GM23338 (cell line): ENCODE data around the gene TMEM218. TPM values are rescaled to one million over a fixed set of nuclear protein-coding genes. Genes with fewer than 3 reads are reported as not detected.
A peak's percentile ranks its signal among the peaks of the same experiment; 100 is the strongest.

ENCODE experiments used
- ATAC-seq: fragments of 200-7000 bp; cut with Tn5 transposase; 3 replicates; pipeline ENCODE4 v1.9.1; 2020
- DNase-seq: peaks from one replicate; pipeline ENCODE4 v3.0.0-alpha.2; 2015; ENCODE audit warnings: low spot score
- H2AFZ ChIP-seq: fragments of 200-600 bp; sonication (generic); 2 replicates; pipeline ENCODE4 v1.8.0; 2016; ENCODE audit warnings: antibody characterized with exemption, mild to moderate bottlenecking, moderate library complexity
- H3F3A ChIP-seq: fragments of 200-600 bp; sonication (generic); replicated peaks from 2 replicates; pipeline ENCODE4 v1.8.0; 2017; ENCODE audit warnings: antibody characterized with exemption, mixed run types, low read depth
- H3K27ac ChIP-seq: fragments of 200-600 bp; sonication (generic); 2 replicates; pipeline ENCODE4 v1.6.1; 2016; ENCODE audit warnings: low read depth
- H3K27me3 ChIP-seq: fragments of 200-600 bp; sonication (generic); 2 replicates; pipeline ENCODE4 v1.8.0; 2016; ENCODE audit warnings: mild to moderate bottlenecking, mixed run types, moderate library complexity; ENCODE audit not compliant: insufficient read depth
- H3K36me3 ChIP-seq: fragments of 200-600 bp; sonication (generic); 2 replicates; pipeline ENCODE4 v1.8.0; 2016; ENCODE audit warnings: mild to moderate bottlenecking; ENCODE audit not compliant: insufficient read depth
- H3K4me1 ChIP-seq: fragments of 200-600 bp; sonication (generic); 2 replicates; pipeline ENCODE4 v1.8.0; 2016; ENCODE audit warnings: mild to moderate bottlenecking, moderate library complexity; ENCODE audit not compliant: insufficient read depth
- H3K4me2 ChIP-seq: fragments of 200-600 bp; sonication (generic); 2 replicates; pipeline ENCODE4 v1.7.1; 2017; ENCODE audit warnings: mixed run types
- H3K4me3 ChIP-seq: fragments of 200-600 bp; sonication (generic); 2 replicates; pipeline ENCODE4 v1.6.1; 2016; ENCODE audit warnings: mixed run types
- H3K79me2 ChIP-seq: fragments of 200-600 bp; sonication (generic); replicated peaks from 2 replicates; pipeline ENCODE4 v1.8.0; 2017; ENCODE audit warnings: mild to moderate bottlenecking; ENCODE audit not compliant: insufficient read depth
- H3K9me2 ChIP-seq: fragments of 200-600 bp; sonication (generic); 2 replicates; pipeline ENCODE4 v1.8.0; 2017; ENCODE audit not compliant: insufficient read depth
- H4K20me1 ChIP-seq: fragments of 200-600 bp; sonication (generic); replicated peaks from 2 replicates; pipeline ENCODE4 v1.8.0; 2017; ENCODE audit warnings: mild to moderate bottlenecking; ENCODE audit not compliant: insufficient read depth
- H3K27ac Mint-ChIP-seq: 2 replicates; pipeline ENCODE4 v1.8.0; 2020; ENCODE audit warnings: inconsistent platforms, mild to moderate bottlenecking, moderate library complexity, mixed read lengths
- H3K27me3 Mint-ChIP-seq: 3 replicates; pipeline ENCODE4 v1.8.0; 2022; ENCODE audit warnings: low read depth, mild to moderate bottlenecking, moderate library complexity, mixed read lengths, inconsistent platforms; ENCODE audit not compliant: insufficient read depth, poor library complexity
- H3K36me3 Mint-ChIP-seq: 3 replicates; pipeline ENCODE4 v1.8.0; 2021; ENCODE audit warnings: low read depth, mild to moderate bottlenecking, inconsistent platforms, moderate library complexity, mixed read lengths
- H3K4me1 Mint-ChIP-seq: 3 replicates; pipeline ENCODE4 v1.8.0; 2020; ENCODE audit warnings: mild to moderate bottlenecking, inconsistent platforms, mixed read lengths
- H3K4me3 Mint-ChIP-seq: 3 replicates; pipeline ENCODE4 v1.8.0; 2021; ENCODE audit warnings: moderate library complexity, mild to moderate bottlenecking, inconsistent platforms, mixed read lengths
- H3K9me3 Mint-ChIP-seq: 3 replicates; pipeline ENCODE4 v1.8.0; 2020; ENCODE audit warnings: moderate library complexity, mild to moderate bottlenecking, inconsistent platforms, mixed read lengths
- CREB1 ChIP-seq: fragments of 250-450 bp; sonication (Bioruptor Pico); IDR thresholded peaks from 2 replicates; pipeline ENCODE4 v1.5.0; 2020; ENCODE audit warnings: low read depth, mild to moderate bottlenecking, moderate library complexity
- EZH2 ChIP-seq: fragments of 200-600 bp; sonication (generic); IDR thresholded peaks from one replicate; pipeline ENCODE4 v1.8.0; 2017; ENCODE audit warnings: antibody characterized with exemption, mild to moderate bottlenecking, low read depth; ENCODE audit not compliant: unreplicated experiment
- EZH2phosphoT487 ChIP-seq: fragments of 200-600 bp; sonication (generic); IDR thresholded peaks from one replicate; pipeline ENCODE4 v1.8.1; 2018; ENCODE audit warnings: antibody characterized with exemption; ENCODE audit not compliant: unreplicated experiment
- JUNB ChIP-seq: IDR thresholded peaks from one replicate; pipeline ENCODE4 v1.6.1; 2016; ENCODE audit warnings: antibody characterized with exemption; ENCODE audit not compliant: unreplicated experiment
- NANOG ChIP-seq: IDR thresholded peaks from 2 replicates; pipeline ENCODE4 v1.6.1; 2016; ENCODE audit warnings: antibody characterized with exemption, borderline replicate concordance
- POLR2AphosphoS5 ChIP-seq: IDR thresholded peaks from 2 replicates; pipeline ENCODE4 v1.6.1; 2016; ENCODE audit warnings: antibody characterized with exemption, low read depth
- REST ChIP-seq: IDR thresholded peaks from one replicate; pipeline ENCODE4 v1.6.1; 2018; ENCODE audit warnings: antibody characterized with exemption; ENCODE audit not compliant: unreplicated experiment
- STAT1 ChIP-seq: IDR thresholded peaks from one replicate; pipeline ENCODE4 v1.6.1; 2016; ENCODE audit warnings: antibody characterized with exemption; ENCODE audit not compliant: unreplicated experiment
- ZNF114 ChIP-seq: fragments of 250-450 bp; sonication (Bioruptor Pico); IDR thresholded peaks from 2 replicates; pipeline ENCODE4 v1.5.0; 2020; ENCODE audit warnings: mild to moderate bottlenecking, moderate library complexity
- ZNF331 ChIP-seq: fragments of 250-450 bp; sonication (Bioruptor Pico); IDR thresholded peaks from 2 replicates; pipeline ENCODE4 v1.5.0; 2020; ENCODE audit warnings: low read depth, mild to moderate bottlenecking, moderate library complexity
- ZNF462 ChIP-seq: fragments of 250-450 bp; sonication (Bioruptor Pico); IDR thresholded peaks from 2 replicates; pipeline ENCODE4 v1.5.0; 2020; ENCODE audit warnings: mild to moderate bottlenecking, moderate library complexity
- polyA plus RNA-seq: library from polyadenylated mRNA; unstranded; fragments of >200 nt; fragmentation: Nextera tagmentation; extraction: Ambion mirVana; gene quantifications from 2 replicates; pipeline ENCODE4 v1.2.1, GENCODE V29; 2016
- total RNA-seq: library from RNA; depleted of rRNA; stranded (reverse); fragments of >200 nt; shearing (Covaris generic); gene quantifications from 2 replicates; pipeline ENCODE4 v1.2.3, GENCODE V29; 2014
- TF ChIP-seq, protein P1 (sequence below): IDR thresholded peaks from 2 replicates; pipeline ENCODE4 v1.6.1; 2016; ENCODE audit warnings: antibody characterized with exemption
- TF ChIP-seq, protein P2 (sequence below), 2 experiments: fragments of 200-600 bp in 1 of 2; sonication (generic) in 1 of 2; conservative IDR thresholded peaks; 2 replicates each; pipeline versions ENCODE4 v1.5.1 to v1.6.1; 2016 to 2017; ENCODE audit warnings: antibody characterized with exemption in 2 of 2, low read depth in 2 of 2, mild to moderate bottlenecking in 2 of 2, moderate library complexity in 1 of 2

The TMEM218 gene
- total and polyA plus RNA-seq, 2 experiments from 2014 or later: 23.7 to 24.2 TPM

GRCh38 chr11:125140233-125140632, 28.8 kb upstream of the TMEM218 start:
- Mint-ChIP-seq H3K4me3 (peak overlapping the region; percentile 8; the same call in 1 of the 3 replicates), H3K9me3 (no peaks in the 10 kb centered on the region), H3K36me3 (no peaks in the 10 kb centered on the region), H3K27me3 (peaks cover 58% of the 10 kb centered on the region), H3K27ac (no peak overlapping the region), H3K4me1 (peaks cover 56% of the 10 kb centered on the region)
- Histone ChIP-seq H3K79me2 (no peaks in the 10 kb centered on the region), H3K27ac (no peak overlapping the region), H3K9me2 (no peaks in the 10 kb centered on the region), H2AFZ (peak overlapping the region; percentile 47; the same call in 1 of the 2 replicates), H3K36me3 (no peaks in the 10 kb centered on the region; the same call in 1 of the 2 replicates), H3K4me2 (peak overlapping the region; percentile 65), H3K27me3 (peaks cover 70% of the 10 kb centered on the region), H4K20me1 (no peaks in the 10 kb centered on the region), H3K4me3 (peak overlapping the region; percentile 30; the same call in 1 of the 2 replicates), H3K4me1 (peaks cover 32% of the 10 kb centered on the region), H3F3A (no peaks in the 10 kb centered on the region)
- no peak for ATAC-seq
- no peak for TF ChIP-seq STAT1
- TF ChIP-seq EZH2: no peak
- no peak for TF ChIP-seq ZNF462 (CRISPR knock-in tag)
- no peak for TF ChIP-seq EZH2phosphoT487
- TF ChIP-seq REST: no peak
- TF ChIP-seq, protein P1, sequence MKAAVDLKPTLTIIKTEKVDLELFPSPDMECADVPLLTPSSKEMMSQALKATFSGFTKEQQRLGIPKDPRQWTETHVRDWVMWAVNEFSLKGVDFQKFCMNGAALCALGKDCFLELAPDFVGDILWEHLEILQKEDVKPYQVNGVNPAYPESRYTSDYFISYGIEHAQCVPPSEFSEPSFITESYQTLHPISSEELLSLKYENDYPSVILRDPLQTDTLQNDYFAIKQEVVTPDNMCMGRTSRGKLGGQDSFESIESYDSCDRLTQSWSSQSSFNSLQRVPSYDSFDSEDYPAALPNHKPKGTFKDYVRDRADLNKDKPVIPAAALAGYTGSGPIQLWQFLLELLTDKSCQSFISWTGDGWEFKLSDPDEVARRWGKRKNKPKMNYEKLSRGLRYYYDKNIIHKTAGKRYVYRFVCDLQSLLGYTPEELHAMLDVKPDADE: no peak
- TF ChIP-seq NANOG: no peak
- no peak for TF ChIP-seq POLR2AphosphoS5
- no peak for TF ChIP-seq ZNF114 (CRISPR knock-in tag)
- TF ChIP-seq, protein P2, sequence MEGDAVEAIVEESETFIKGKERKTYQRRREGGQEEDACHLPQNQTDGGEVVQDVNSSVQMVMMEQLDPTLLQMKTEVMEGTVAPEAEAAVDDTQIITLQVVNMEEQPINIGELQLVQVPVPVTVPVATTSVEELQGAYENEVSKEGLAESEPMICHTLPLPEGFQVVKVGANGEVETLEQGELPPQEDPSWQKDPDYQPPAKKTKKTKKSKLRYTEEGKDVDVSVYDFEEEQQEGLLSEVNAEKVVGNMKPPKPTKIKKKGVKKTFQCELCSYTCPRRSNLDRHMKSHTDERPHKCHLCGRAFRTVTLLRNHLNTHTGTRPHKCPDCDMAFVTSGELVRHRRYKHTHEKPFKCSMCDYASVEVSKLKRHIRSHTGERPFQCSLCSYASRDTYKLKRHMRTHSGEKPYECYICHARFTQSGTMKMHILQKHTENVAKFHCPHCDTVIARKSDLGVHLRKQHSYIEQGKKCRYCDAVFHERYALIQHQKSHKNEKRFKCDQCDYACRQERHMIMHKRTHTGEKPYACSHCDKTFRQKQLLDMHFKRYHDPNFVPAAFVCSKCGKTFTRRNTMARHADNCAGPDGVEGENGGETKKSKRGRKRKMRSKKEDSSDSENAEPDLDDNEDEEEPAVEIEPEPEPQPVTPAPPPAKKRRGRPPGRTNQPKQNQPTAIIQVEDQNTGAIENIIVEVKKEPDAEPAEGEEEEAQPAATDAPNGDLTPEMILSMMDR (conservative IDR thresholded peaks at IDR 0.05; ENCODE audit: low read depth in 2 of 2): no peak
- TF ChIP-seq CREB1 (CRISPR knock-in tag): no peak
- TF ChIP-seq JUNB: no peak
- TF ChIP-seq ZNF331 (CRISPR knock-in tag): no peak
- no peak for DNase-seq
